NCI-H2107 treated with DMSO at 0.1 percent for 48 hours (cell line): ENCODE measurements around the gene MOV10.

Source experiments
- DNase-seq: peaks from one replicate; lab custom pipeline; 2025; ENCODE audit not compliant: unreplicated experiment; lab: John Stamatoyannopoulos, UW

The MOV10 gene

GRCh38 chr1:112729909-112730308 lies 55.5 kb downstream of the MOV10 start:
- DNase-seq = no peak

- no peak for DNase-seq
Measured at GRCh38 chr1:112731451-112731850, 57.0 kb downstream of the MOV10 start.

GRCh38 chr1:112735752-112736151 lies 61.3 kb downstream of the MOV10 start:
- no peak for DNase-seq

- DNase-seq = no peak
Measured at GRCh38 chr1:112737573-112737972, 63.1 kb downstream of the MOV10 start.

GRCh38 chr1:112743174-112744008 lies 68.9 kb downstream of the MOV10 start:
- no peak for DNase-seq

- DNase-seq = no peak
Measured at GRCh38 chr1:112744009-112744578, 69.6 kb downstream of the MOV10 start.

GRCh38 chr1:112748396-112748795 lies 73.9 kb downstream of the MOV10 start:
- no peak for DNase-seq
